Measurements from ENCODE around the gene WFDC1. TPM values are rescaled to one million over a fixed set of nuclear protein-coding genes. Genes with fewer than 3 reads are reported as not detected.
A peak's percentile ranks its signal among the peaks of the same experiment; 100 is the strongest.

The WFDC1 gene
- total and polyA plus RNA-seq, 2 of the 4 experiments (the other 2 are of a cell fraction) = 4.7 to 6.8 TPM

- TF ChIP-seq BHLHE40 (IDR thresholded peaks at IDR 0.05; ENCODE audit: low read depth, low read length) = no peak
- TF ChIP-seq MAFK (IDR thresholded peaks at IDR 0.05; ENCODE audit: low read depth, low read length) = no peak
These were observed 11.1 kb upstream of the WFDC1 start (continued) for GRCh38 chr16:84283314-84284153.

- Histone ChIP-seq H2BK20ac (ENCODE audit: low read depth, low read length) (peak overlapping the region; percentile 71), H3K9me3 (ENCODE audit: control insufficient read depth, insufficient read depth, low read length) (peaks cover 4% of the 10 kb centered on the region), H3K9me1 (ENCODE audit: insufficient read depth, low read length) (peaks cover 7% of the 10 kb centered on the region), H4K20me1 (ENCODE audit: insufficient read depth, low read length) (no peaks in the 10 kb centered on the region), H3K4me3 (ENCODE audit: insufficient read depth, low read depth, low read length) (no peak overlapping the region), H2BK120ac (ENCODE audit: low read depth, low read length) (peak overlapping the region; percentile 41), H3K36me3 (ENCODE audit: control insufficient read depth, insufficient read depth, low read length) (no peaks in the 10 kb centered on the region), H3K23ac (ENCODE audit: low read depth, low read length) (0 out of 2 replicates have a peak overlapping the region, but pooled peaks have one; percentile 2), H3K4me2 (ENCODE audit: low read depth, low read length) (no peak overlapping the region; the same call in 1 of the 2 replicates), H4K5ac (ENCODE audit: low read depth, low read length) (peak overlapping the region; percentile 74), H3K9ac (ENCODE audit: low read depth, low read length) (0 out of 2 replicates have a peak overlapping the region, but pooled peaks have one; percentile 32), H3K56ac (ENCODE audit: extremely low read depth, insufficient read depth, low read length) (no peak overlapping the region), H3K4me1 (ENCODE audit: control insufficient read depth, insufficient read depth, low read length) (peaks cover 15% of the 10 kb centered on the region), H3K27ac (ENCODE audit: insufficient read depth, low read length) (peak overlapping the region; percentile 11), H2BK5ac (ENCODE audit: low read depth, low read length, poor library complexity, severe bottlenecking) (no peak overlapping the region), H4K8ac (ENCODE audit: low read depth in 2 of 2, low read length in 2 of 2) (peak overlapping the region; percentile 54 to 61; a peak in 2 of 4 replicates), H3K4ac (ENCODE audit: low read depth, low read length) (peak overlapping the region; percentile 59), H3K79me1 (ENCODE audit: low read depth in 1 of 2, low read length in 2 of 2) (no peaks in the 10 kb centered on the region), H3K14ac (replicated peaks; ENCODE audit: low read depth, low read length) (no peak overlapping the region), H3K18ac (ENCODE audit: low read depth, low read length) (peak overlapping the region; percentile 52; the same call in 1 of the 2 replicates), H4K91ac (ENCODE audit: insufficient read depth, low read depth, low read length) (peak overlapping the region; percentile 72; the same call in 1 of the 2 replicates), H2AK5ac (ENCODE audit: low read depth, low read length) (peak overlapping the region; percentile 37), H2BK15ac (ENCODE audit: low read depth, low read length) (peak overlapping the region; percentile 89; the same call in 1 of the 3 replicates), H2AK9ac (replicated peaks; ENCODE audit: low read depth, low read length, poor library complexity) (peak overlapping the region; percentile 44), H3K27me3 (ENCODE audit: control insufficient read depth, insufficient read depth, low read length) (no peaks in the 10 kb centered on the region), H2AFZ (replicated peaks; ENCODE audit: low read length, poor library complexity) (peak overlapping the region; percentile 50)
- intact Hi-C loops (cut with micrococcal nuclease) = no loop called here
- DNase-seq = no peak
- no TSS peak for BruUV-seq (replicated peaks)
- dilution Hi-C loops (cut with HindIII; ENCODE audit: low sequenced_read_pairs, unreplicated experiment) = no loop called here
- ATAC-seq (ENCODE audit: low read depth) = peak; percentile 75
- in situ Hi-C loops (cut with MboI; ENCODE audit: low sequenced_read_pairs) = loop anchor here (5.0 to 25.0 kb wide), 3 partner anchors 208 to 428 kb away; partner anchors contain the start of gene KLHL36
- 33% methylated on average over 6 of the region's 13 CpGs; no CpG with 5 or more reads in 1 of the 2 experiments for WGBS, 2 experiments (ENCODE audit: extremely low coverage in 2 of 2, insufficient read length in 1 of 2)
- TF ChIP-seq CEBPB (IDR thresholded peaks at IDR 0.05; ENCODE audit: low read depth, low read length) = peak; percentile 90
- no peak for TF ChIP-seq RAD21 (IDR thresholded peaks at IDR 0.05; ENCODE audit: low read length)
- ChIA-PET POLR2A (ENCODE audit: unreplicated experiment) (no interaction called here), CTCF (interaction anchor here (0.9 kb wide), 1 partner anchor 24 kb away, joined by 3 read pairs; no protein-coding TSS in a partner anchor)
These were observed 10.4 kb upstream of the WFDC1 start for GRCh38 chr16:84284154-84284722.

Measured in IMR-90 (cell line).